ENCODE measurements around the gene HTR3D. TPM values are rescaled to one million over a fixed set of nuclear protein-coding genes. Genes with fewer than 3 reads are reported as not detected.
"Not testable (repeated sequence)": the region's sequence is repeated elsewhere in the genome, so short reads cannot be mapped to it uniquely, and the experiment has no call there.

Gene HTR3D
- total and polyA plus RNA-seq, 2 donors (not counting 1 experiment from before 2014, with no cell fraction given), result not detected

GRCh38 chr3:184028275-184028890 is 3.2 kb upstream of the HTR3D start:
- H3K4me2 ChIP-seq (replicated peaks; ENCODE audit: low read depth, low read length, poor library complexity, severe bottlenecking); H3K9ac ChIP-seq (ENCODE audit: low read length); H3K79me2 ChIP-seq (ENCODE audit: control insufficient read depth, insufficient read depth, low read length); H2AFZ ChIP-seq (ENCODE audit: insufficient read depth, low read depth, low read length, poor library complexity, severe bottlenecking); H3K27me3 ChIP-seq (replicated peaks in 1 of 4; ENCODE audit: control extremely low read depth in 1 of 4, control insufficient read depth in 3 of 4, insufficient read depth in 4 of 4, low read length in 3 of 4); H3K9me3 Mint-ChIP-seq (ENCODE audit: insufficient read depth); ATAC-seq (ENCODE audit: low read depth); DNase-seq; H3K27ac ChIP-seq (ENCODE audit: low read length in 2 of 2); H3K4me1 Mint-ChIP-seq; H3K27ac Mint-ChIP-seq; H3K4me1 ChIP-seq (ENCODE audit: control insufficient read depth in 2 of 2, insufficient read depth in 2 of 2, low read length in 2 of 2); H3K4me3 Mint-ChIP-seq; H3K36me3 ChIP-seq (replicated peaks in 1 of 2; ENCODE audit: control extremely low read depth in 1 of 2, control insufficient read depth in 1 of 2, extremely low read depth in 1 of 2, insufficient read depth in 2 of 2, low read length in 1 of 2); H3K4me3 ChIP-seq (ENCODE audit: control extremely low read depth in 1 of 5, extremely low read depth in 1 of 5, insufficient read depth in 1 of 5, low read depth in 2 of 5, low read length in 4 of 5); intact Hi-C loops (cut with micrococcal nuclease); H3K9me3 ChIP-seq (ENCODE audit: control extremely low read depth in 1 of 3, control insufficient read depth in 2 of 3, insufficient read depth in 1 of 3, low read length in 2 of 3); H4K20me1 ChIP-seq (ENCODE audit: control insufficient read depth, insufficient read depth, low read length, poor library complexity, severe bottlenecking); POLR2A ChIA-PET: not testable (repeated sequence)
- CTCF ChIA-PET, result interaction anchor here (0.7 kb wide), 1 partner anchor 136 kb away, joined by 3 read pairs; no protein-coding TSS in a partner anchor
- WGBS (ENCODE audit: insufficient coverage), result no CpG with 5 or more reads among the region's 1 CpG
- peaks cover 32% of the 10 kb centered on the region for H3K27me3 Mint-ChIP-seq

GRCh38 chr3:184029443-184029842 is 2.1 kb upstream of the HTR3D start:
- no peaks in the 10 kb centered on the region for H3K4me1 Mint-ChIP-seq
- Histone ChIP-seq H3K79me2 (ENCODE audit: control insufficient read depth, insufficient read depth, low read length) (no peaks in the 10 kb centered on the region), H4K20me1 (ENCODE audit: control insufficient read depth, insufficient read depth, low read length, poor library complexity, severe bottlenecking) (no peaks in the 10 kb centered on the region), H3K9me3 (ENCODE audit: control extremely low read depth in 1 of 3, control insufficient read depth in 2 of 3, insufficient read depth in 1 of 3, low read length in 2 of 3) (no peaks in the 10 kb centered on the region), H3K4me2 (replicated peaks; ENCODE audit: low read depth, low read length, poor library complexity, severe bottlenecking) (no peak overlapping the region), H3K36me3 (replicated peaks in 1 of 2; ENCODE audit: control extremely low read depth in 1 of 2, control insufficient read depth in 1 of 2, extremely low read depth in 1 of 2, insufficient read depth in 2 of 2, low read length in 1 of 2) (no peaks in the 10 kb centered on the region), H3K27me3 (replicated peaks in 1 of 4; ENCODE audit: control extremely low read depth in 1 of 4, control insufficient read depth in 3 of 4, insufficient read depth in 4 of 4, low read length in 3 of 4) (no peaks in the 10 kb centered on the region), H3K4me3 (ENCODE audit: control extremely low read depth in 1 of 5, extremely low read depth in 1 of 5, insufficient read depth in 1 of 5, low read depth in 2 of 5, low read length in 4 of 5) (no peak overlapping the region), H3K9ac (ENCODE audit: low read length) (no peak overlapping the region), H2AFZ (ENCODE audit: insufficient read depth, low read depth, low read length, poor library complexity, severe bottlenecking) (no peak overlapping the region), H3K4me1 (ENCODE audit: control insufficient read depth in 2 of 2, insufficient read depth in 2 of 2, low read length in 2 of 2) (no peaks in the 10 kb centered on the region), H3K27ac (ENCODE audit: low read length in 2 of 2) (no peak overlapping the region)
- POLR2A ChIA-PET, result interaction anchor here (0.7 kb wide), 1 partner anchor 543 kb away, joined by 3 read pairs; no protein-coding TSS in a partner anchor
- peaks cover 26% of the 10 kb centered on the region for H3K27me3 Mint-ChIP-seq
- TF ChIP-seq CTCF (IDR thresholded peaks at IDR 0.05), result no peak
- no peak for TF ChIP-seq EZH2 (IDR thresholded peaks at IDR 0.05; ENCODE audit: borderline replicate concordance, insufficient read depth, low read depth, low read length, poor library complexity, severe bottlenecking)
- 88% methylated on average over 1 of the region's 2 CpGs for WGBS (ENCODE audit: insufficient coverage)
- ATAC-seq (ENCODE audit: low read depth), result no peak
- DNase-seq, result no peak
- intact Hi-C loops (cut with micrococcal nuclease), result no loop called here
- H3K4me3 Mint-ChIP-seq, result no peak overlapping the region
- CTCF ChIA-PET, result interaction anchor here (1.4 kb wide), 1 partner anchor 12 kb away, joined by 3 read pairs; the partner anchor contains the start of gene ABCC5
- H3K9me3 Mint-ChIP-seq (ENCODE audit: insufficient read depth), result no peaks in the 10 kb centered on the region
- H3K27ac Mint-ChIP-seq, result no peak overlapping the region

Measured in B cell (primary cell).